Activated naive CD4-positive, alpha-beta T cell treated with anti-CD3 and anti-CD28 coated beads, Interleukin-2, amount 50 U/mL, for 72 hours (primary cell): Measurements from ENCODE around the gene CCDC141. TPM values are rescaled to one million over a fixed set of nuclear protein-coding genes. Genes with fewer than 3 reads are reported as not detected.

Source experiments
- ATAC-seq, 2 donors: fragments of 150-1000 bp; cut with Tn5 transposase; 2 replicates each; pipeline ENCODE4 v1.10.0; 2021; ENCODE audit warnings: mild to moderate bottlenecking in 2 of 2, moderate library complexity in 2 of 2
- DNase-seq, 2 donors: peaks; one replicate each; pipeline ENCODE4 v3.0.0; 2021 to 2022; ENCODE audit warnings: low spot score in 2 of 2
- H3K27ac Mint-ChIP-seq, 2 donors: one replicate each; pipeline ENCODE4 v1.8.0; 2022; ENCODE audit warnings: mild to moderate bottlenecking in 2 of 2, mixed read lengths in 2 of 2
- H3K36me3 Mint-ChIP-seq, 2 donors: one replicate each; pipeline ENCODE4 v1.8.0; 2022; ENCODE audit warnings: mixed read lengths in 2 of 2
- H3K9me3 Mint-ChIP-seq, 2 donors: one replicate each; pipeline ENCODE4 v1.8.0; 2022; ENCODE audit warnings: mixed read lengths in 2 of 2
- total RNA-seq, 2 donors: library from RNA; stranded (reverse); gene quantifications; one replicate each; pipeline ENCODE4 v1.2.3, GENCODE V29; 2022

Gene CCDC141
- total RNA-seq, 2 donors from 2014 or later: 6.1 to 10.6 TPM

DNA sequence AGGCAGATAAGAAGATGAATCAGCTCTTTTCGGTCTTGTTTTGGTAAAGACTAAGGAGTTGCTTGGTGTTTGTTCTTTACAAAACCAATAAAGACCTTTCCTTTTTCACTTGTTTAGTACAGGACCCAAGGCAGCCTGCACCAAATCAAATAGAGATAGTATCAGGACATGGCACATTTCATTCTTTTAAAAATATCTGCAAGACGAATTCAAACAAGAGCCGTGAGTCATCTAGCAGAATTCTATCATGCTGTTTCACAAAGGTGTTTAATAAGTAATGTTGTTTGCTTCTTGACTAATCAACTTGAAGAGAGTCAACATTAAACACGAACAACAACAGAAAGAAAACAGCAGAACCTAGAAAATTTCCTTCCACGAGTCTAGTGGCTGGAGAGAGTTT, 139.9 kb downstream of the CCDC141 start:
- Mint-ChIP-seq H3K36me3 (no peaks in the 10 kb centered on the region), H3K9me3 (no peaks in the 10 kb centered on the region), H3K27ac (no peak overlapping the region)
- ATAC-seq (no peak), DNase-seq (no peak)

DNA sequence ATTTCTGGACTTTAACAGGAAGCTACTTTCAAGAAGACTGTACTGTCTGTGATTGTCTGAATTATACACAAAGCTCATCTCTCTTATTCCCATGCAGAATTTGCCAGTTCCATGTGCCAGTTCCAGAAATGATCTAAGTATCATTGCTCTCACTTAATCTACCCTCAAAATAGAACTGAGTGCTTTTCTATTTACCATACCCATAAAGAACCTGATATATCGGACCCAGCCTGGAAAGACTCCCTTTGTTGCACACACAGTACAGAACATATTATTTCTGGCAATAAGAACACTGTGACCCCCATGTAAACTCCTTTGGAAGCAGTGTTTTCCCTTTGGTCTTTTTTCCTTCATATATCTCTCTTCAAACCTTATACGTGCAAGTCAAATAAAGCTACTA, 140.4 kb downstream of the CCDC141 start:
- Mint-ChIP-seq H3K36me3 (peaks cover 0 to 4% of the 10 kb centered on the region in 2 donors), H3K27ac (no peak overlapping the region), H3K9me3 (no peaks in the 10 kb centered on the region)
- no peak for ATAC-seq
- no peak for DNase-seq

GRCh38 chr2:178908810-178909209, 141.1 kb downstream of the CCDC141 start:
- H3K9me3 Mint-ChIP-seq: no peaks in the 10 kb centered on the region
- H3K36me3 Mint-ChIP-seq: peaks cover 3 to 5% of the 10 kb centered on the region in 2 donors
- ATAC-seq (no peak), DNase-seq (no peak)
- H3K27ac Mint-ChIP-seq: no peak overlapping the region

DNA sequence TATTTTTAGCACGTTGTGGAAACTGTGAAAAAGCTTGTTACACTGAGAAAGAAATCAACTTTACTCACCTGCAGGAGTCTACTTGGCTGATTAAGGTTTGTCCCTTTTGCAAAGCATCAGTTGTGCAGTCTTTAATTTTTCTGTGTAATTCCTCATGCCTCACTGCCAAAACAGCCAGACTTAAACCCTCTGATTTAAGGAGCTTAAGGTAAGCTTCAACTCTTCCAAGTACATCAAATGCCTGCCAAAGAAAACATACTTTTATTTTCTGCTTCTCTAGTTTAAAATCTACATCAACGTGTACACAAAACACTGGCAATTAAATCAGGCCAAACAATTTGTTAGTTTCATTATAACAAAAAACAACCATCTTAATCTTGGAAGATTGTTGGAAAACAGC, 144.7 kb downstream of the CCDC141 start:
- Mint-ChIP-seq H3K9me3 (no peaks in the 10 kb centered on the region), H3K27ac (no peak overlapping the region), H3K36me3 (peaks cover 5 to 9% of the 10 kb centered on the region in 2 donors)
- DNase-seq (no peak), ATAC-seq (no peak)

- ATAC-seq: no peak
- H3K9me3 Mint-ChIP-seq: no peaks in the 10 kb centered on the region
- no peak overlapping the region for H3K27ac Mint-ChIP-seq
- peaks cover 2 to 9% of the 10 kb centered on the region in 2 donors for H3K36me3 Mint-ChIP-seq
- no peak for DNase-seq
Measured at GRCh38 chr2:178899656-178900055, 150.3 kb downstream of the CCDC141 start.

DNA sequence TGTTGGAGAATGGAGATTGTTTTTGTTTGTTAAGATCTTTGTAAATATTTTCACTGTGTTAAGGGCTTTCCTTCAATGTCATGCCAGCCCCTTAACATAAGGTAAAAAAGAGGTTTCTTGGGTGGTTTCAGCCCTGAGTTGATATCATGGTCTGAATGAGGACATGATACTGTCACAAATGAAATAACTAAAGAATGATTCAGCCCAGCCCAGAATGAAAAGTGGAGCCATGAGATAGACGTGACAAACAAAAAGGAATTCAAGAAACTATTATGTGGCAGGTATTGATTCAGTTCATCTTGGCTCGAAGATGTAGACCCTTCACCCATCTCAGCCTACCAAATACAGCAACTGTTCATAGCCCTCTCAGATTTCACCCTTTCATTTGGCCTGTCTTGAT, 154.1 kb downstream of the CCDC141 start:
- DNase-seq (no peak), ATAC-seq (no peak)
- no peak overlapping the region for H3K27ac Mint-ChIP-seq
- no peaks in the 10 kb centered on the region for H3K36me3 Mint-ChIP-seq
- no peaks in the 10 kb centered on the region for H3K9me3 Mint-ChIP-seq

DNA sequence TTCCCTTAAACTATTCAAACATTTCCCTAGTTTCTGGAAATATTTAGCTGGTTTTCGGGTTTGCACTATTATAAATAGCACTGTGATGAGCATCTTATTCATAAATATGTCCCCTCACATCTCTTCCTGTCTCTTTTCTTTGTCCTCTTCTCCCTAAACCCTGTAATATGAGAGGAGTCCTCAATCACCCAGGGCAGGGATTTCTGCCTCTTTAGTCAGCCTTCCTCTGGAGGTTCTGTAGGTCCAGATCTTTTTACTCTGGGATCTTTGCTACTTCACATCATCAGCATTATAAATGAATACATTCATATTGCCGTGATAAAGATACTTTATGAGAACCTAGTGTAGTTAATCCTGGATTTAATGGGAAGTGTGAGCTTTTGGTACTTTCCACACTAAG, 154.8 kb downstream of the CCDC141 start:
- H3K27ac Mint-ChIP-seq: no peak overlapping the region
- no peaks in the 10 kb centered on the region for H3K36me3 Mint-ChIP-seq
- H3K9me3 Mint-ChIP-seq: no peaks in the 10 kb centered on the region
- no peak for ATAC-seq
- DNase-seq: no peak

- ATAC-seq (no peak), DNase-seq (no peak)
- no peaks in the 10 kb centered on the region for H3K9me3 Mint-ChIP-seq
- no peak overlapping the region for H3K27ac Mint-ChIP-seq
- H3K36me3 Mint-ChIP-seq: no peaks in the 10 kb centered on the region
Measured at GRCh38 chr2:178892751-178893625, 156.9 kb downstream of the CCDC141 start.

- H3K27ac Mint-ChIP-seq: no peak overlapping the region
- ATAC-seq: no peak
- H3K9me3 Mint-ChIP-seq: no peaks in the 10 kb centered on the region
Measured at GRCh38 chr2:178891959-178892485, 157.9 kb downstream of the CCDC141 start.

DNA sequence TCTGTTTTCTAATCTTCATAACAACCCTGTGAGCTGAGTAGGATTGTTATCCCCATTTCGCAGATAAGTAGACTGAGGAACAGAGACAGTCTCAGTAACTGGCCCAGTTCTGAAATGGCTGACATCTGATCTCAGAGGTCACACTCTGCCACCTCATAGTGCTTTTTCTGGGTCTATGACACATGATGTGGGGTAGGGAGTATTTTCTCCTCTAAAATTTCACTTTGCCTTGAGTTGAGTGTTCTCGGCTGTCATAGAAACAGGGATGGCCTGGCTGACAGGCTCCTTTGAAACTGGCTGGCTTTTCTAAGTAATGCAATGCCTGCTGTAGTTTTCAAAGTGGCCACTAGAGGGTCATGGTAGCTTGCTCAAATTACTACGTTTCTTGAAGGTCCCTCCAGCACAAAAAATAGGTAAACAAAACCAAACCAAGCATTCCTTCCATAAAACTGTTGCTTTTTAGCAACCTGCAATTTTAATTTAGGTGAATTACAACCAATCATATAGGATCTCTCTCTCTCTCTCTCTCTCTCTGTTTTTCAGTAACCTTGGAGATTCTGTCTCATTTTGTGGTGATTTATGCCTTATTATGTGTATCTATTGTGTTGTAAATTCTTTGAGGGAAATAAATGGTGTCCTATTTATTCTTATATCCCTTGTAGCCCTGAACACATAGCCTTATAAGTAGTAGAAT, 158.5 kb downstream of the CCDC141 start:
- Mint-ChIP-seq H3K36me3 (no peaks in the 10 kb centered on the region), H3K9me3 (no peaks in the 10 kb centered on the region), H3K27ac (no peak overlapping the region)
- peak; percentile 58 to 91 for ATAC-seq
- peak in 1 of 2 donors; percentile 66 for DNase-seq

More at GRCh38 chr2:178891959-178892485, 157.9 kb downstream of the CCDC141 start:
- DNase-seq: no peak
- H3K36me3 Mint-ChIP-seq: no peaks in the 10 kb centered on the region

GRCh38 chr2:178886006-178886405, 163.9 kb downstream of the CCDC141 start:
- H3K36me3 Mint-ChIP-seq: peaks cover 0 to 4% of the 10 kb centered on the region in 2 donors
- peak overlapping the region in 1 of 2 donors; percentile 16 for H3K27ac Mint-ChIP-seq
- DNase-seq (no peak), ATAC-seq (no peak)
- no peaks in the 10 kb centered on the region for H3K9me3 Mint-ChIP-seq

DNA sequence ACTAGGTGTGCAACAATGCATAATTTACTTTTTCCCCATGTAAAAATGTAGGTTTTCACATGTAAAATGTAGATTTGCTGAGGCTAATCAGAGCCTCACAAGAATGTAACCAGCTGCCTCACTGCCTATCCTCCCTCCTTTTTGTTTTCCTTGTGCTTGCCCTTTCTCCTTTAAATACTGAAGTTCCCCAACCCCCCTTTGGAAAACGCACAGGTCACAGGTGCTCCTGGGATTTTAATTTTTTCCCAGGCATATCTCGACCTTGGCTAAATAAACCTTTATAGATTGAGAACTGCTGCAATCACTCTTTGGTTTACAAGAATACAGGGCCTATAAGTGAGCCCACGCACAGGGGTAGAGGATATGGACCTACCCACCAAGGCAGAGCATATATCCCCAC, 165.5 kb downstream of the CCDC141 start:
- ATAC-seq: no peak
- Mint-ChIP-seq H3K27ac (no peak overlapping the region), H3K9me3 (no peaks in the 10 kb centered on the region), H3K36me3 (peaks cover 0 to 4% of the 10 kb centered on the region in 2 donors)
- DNase-seq: no peak

DNA sequence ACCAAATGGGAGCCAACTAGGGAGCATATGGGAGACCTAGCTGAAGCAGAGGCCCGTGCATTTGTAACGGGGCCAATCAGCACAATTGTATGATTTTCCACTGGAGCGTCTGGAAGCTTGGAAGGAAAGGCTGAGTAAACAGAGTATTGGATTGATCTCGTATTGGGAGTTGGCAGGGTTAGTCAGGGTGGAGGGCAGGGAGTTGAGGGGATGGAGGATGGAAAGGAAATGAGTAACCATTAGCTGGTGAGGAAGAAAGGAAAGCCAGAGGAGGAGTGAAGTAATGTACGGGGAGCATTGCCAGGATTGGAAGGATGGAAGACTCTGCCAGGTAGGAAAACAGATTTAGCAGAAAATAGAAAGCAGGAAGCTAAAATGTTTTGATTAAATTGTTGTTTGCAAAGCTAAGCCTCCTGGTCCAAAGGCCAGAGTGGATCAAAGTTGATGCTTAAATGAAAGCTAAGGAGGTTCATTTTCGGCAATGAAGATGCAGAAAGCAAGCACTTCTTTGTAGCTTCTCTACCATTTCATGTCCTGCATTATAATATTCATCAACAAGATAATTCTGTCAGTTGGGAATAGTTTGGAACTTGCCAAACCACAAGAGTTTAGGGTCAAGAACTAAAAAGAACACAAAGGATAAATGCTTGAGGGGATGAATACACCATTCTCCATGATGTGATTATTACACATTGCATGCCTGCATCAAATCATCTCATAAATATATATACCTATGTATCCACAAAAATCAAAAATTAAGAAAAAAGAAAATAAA, 167.1 kb downstream of the CCDC141 start:
- ATAC-seq (no peak), DNase-seq (no peak)
- H3K27ac Mint-ChIP-seq: no peak overlapping the region

DNA sequence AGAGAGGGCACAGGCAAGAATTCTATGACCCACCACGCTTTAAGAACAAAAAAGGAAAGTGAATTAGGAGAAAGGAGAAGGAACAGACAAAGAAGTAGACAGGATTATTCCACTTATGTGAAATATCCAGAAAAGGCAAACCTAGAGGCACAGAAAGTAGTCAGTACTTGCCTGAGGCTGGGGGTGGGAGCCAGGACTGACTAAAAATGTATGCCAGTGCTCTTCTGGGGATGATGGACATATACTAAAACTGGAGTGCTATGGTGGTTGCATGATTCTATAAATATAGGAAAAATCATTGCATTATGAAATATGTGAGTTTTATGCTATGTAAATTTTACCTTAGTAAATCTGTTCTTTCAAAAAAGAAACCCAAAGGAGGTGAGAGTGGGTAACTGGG, 168.9 kb downstream of the CCDC141 start:
- Mint-ChIP-seq H3K27ac (no peak overlapping the region), H3K36me3 (peaks cover 0 to 4% of the 10 kb centered on the region in 2 donors)
- ATAC-seq: no peak

More for the DNA sequence above, 167.1 kb downstream of the CCDC141 start:
- Mint-ChIP-seq H3K36me3 (peaks cover 0 to 4% of the 10 kb centered on the region in 2 donors), H3K9me3 (no peaks in the 10 kb centered on the region)

GRCh38 chr2:178880257-178880656, 169.7 kb downstream of the CCDC141 start:
- peaks cover 0 to 4% of the 10 kb centered on the region in 2 donors for H3K36me3 Mint-ChIP-seq
- no peak for DNase-seq
- no peak overlapping the region for H3K27ac Mint-ChIP-seq
- no peaks in the 10 kb centered on the region for H3K9me3 Mint-ChIP-seq
- no peak for ATAC-seq

More for the DNA sequence above, 168.9 kb downstream of the CCDC141 start:
- H3K9me3 Mint-ChIP-seq: no peaks in the 10 kb centered on the region
- no peak for DNase-seq

- DNase-seq (no peak), ATAC-seq (no peak)
- Mint-ChIP-seq H3K27ac (no peak overlapping the region), H3K36me3 (peaks cover 0 to 4% of the 10 kb centered on the region in 2 donors), H3K9me3 (no peaks in the 10 kb centered on the region)
Measured at GRCh38 chr2:178877874-178878273, 172.1 kb downstream of the CCDC141 start.
